Activated CD4-positive, CD25-positive, alpha-beta regulatory T cell treated with anti-CD3 and anti-CD28 coated beads, Interleukin-2, amount 50 U/mL, for 24 hours (primary cell): ENCODE measurements around the gene USP24.
"Not testable (repeated sequence)": the region's sequence is repeated elsewhere in the genome, so short reads cannot be mapped to it uniquely, and the experiment has no call there.

ENCODE experiments used
- ATAC-seq, 2 donors: fragments of 150-1000 bp; cut with Tn5 transposase; one replicate each; pipeline ENCODE4 v1.10.0; 2021; ENCODE audit warnings: mild to moderate bottlenecking in 1 of 2, moderate library complexity in 1 of 2

Gene USP24

DNA sequence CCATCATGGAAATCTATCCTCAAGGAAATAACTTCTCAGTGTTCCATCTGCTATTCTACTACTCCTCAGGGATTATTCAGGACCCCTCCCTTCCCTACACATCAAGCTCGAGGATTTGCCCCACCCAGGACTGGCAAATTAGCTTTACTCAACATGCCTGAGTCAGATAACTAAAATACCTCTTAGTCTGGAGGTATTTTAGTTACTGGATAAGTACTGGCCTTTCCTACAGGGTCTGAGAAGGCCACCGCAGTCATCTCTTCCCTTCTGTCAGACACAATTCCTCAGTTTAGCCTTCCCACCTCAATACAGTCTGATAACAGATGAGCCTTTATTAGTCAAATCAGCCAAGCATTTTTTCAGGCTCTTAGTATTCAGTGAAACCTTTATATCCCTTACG is 188.5 kb downstream of the USP24 start:
- not testable (repeated sequence) for ATAC-seq

DNA sequence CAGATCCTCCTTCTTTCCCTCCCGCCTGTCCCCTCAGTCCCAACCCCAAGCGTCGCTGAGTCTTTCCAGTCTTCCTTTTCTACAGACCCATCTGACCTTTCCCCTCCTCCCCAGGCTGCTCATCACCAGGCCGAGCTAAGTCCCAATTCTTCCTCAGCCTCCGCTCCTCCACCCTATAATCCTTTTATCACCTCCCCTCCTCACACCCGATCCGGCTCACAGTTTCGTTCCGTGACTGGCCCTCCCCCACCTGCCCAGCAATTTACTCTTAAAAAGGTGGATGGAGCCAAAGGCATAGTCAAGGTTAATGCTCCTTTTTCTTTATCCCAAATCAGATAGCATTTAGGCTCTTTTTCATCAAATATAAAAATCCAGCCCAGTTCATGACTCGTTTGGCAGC is 191.0 kb downstream of the USP24 start:
- ATAC-seq: not testable (repeated sequence)

DNA sequence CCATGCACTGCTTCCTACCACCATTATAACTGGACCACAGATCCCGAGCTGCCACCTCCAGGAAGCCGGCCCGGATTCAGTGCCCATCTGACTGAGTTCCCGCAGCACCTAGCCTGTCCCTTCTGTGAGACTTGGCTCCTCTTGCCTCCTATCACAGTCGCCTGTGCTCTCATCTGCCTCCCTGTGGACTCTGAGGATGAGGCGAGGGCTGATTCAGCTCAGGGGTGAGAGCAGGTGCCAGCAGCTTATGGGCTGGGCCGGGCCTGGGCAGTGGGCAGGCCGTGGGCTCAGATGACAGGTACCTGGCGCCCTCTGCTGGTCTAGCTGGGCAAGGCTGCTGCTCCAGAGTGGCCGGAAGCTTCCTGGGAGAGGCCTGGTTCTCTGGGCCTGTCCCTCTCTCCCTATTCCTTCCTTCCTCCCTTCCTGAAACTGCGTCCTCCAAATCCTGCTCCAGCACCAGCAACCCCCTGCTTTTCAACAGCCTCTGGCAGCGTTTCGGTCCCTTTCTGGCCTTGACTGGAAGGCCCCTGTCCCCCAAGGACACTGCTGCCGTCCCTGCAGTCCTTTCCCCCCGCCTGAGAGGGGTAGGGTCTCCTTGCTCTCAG is 193.1 kb downstream of the USP24 start:
- ATAC-seq: peak; percentile 56 to 62

GRCh38 chr1:55018395-55018794 is 196.8 kb downstream of the USP24 start:
- no peak for ATAC-seq
